K562 (cell line): ENCODE measurements around the gene OR51B5. TPM values are rescaled to one million over a fixed set of nuclear protein-coding genes. Genes with fewer than 3 reads are reported as not detected.

Experiments
- ATAC-seq: fragments of 200-7000 bp; cut with Tn5 transposase; 3 replicates; pipeline ENCODE4 v1.9.1; 2020; ENCODE audit warnings: moderate library complexity
- BruUV-seq: library from RNA; stranded (reverse); fragments of 400-500 nt; replicated peaks from 2 replicates; lab custom pipeline; 2021; lab: Mats Ljungman, UMichigan
- CTCF ChIA-PET: fragments of 300-600 bp; formaldehyde crosslinking; extraction: SDS; loops from one replicate; lab custom pipeline; 2021; ENCODE audit warnings: low intra/inter-chr PET ratio; lab: Yijun Ruan, JAX
- POLR2A ChIA-PET: fragments of 300-600, 350-650 bp; sonication (Branson Sonifier 250); formaldehyde crosslinking; extraction: SDS; loops from one replicate; lab custom pipeline; 2021; ENCODE audit warnings: antibody characterized with exemption, inconsistent platforms; lab: Yijun Ruan, JAX
- DNase-seq, 4 experiments: peaks; one replicate each; pipeline versions ENCODE4 v3.0.0 to v3.0.0-alpha.2; 2011 to 2018; ENCODE audit warnings: low spot score in 3 of 4, mixed read lengths in 3 of 4; ENCODE audit errors: extremely low read depth in 1 of 4
- FAIRE-seq: peaks from 2 replicates; lab custom pipeline; 2011; peaks lifted over from hg19 to GRCh38; lab: Jason Lieb, UNC
- H2AFZ ChIP-seq: 2 replicates; pipeline ENCODE4 v1.6.0; 2011; ENCODE audit warnings: low read depth, low read length, control low read depth, inconsistent platforms
- H3K27ac ChIP-seq: fragments of 200-600 bp; 3 replicates; pipeline ENCODE4 v1.8.0; 2011; ENCODE audit warnings: low read depth, mild to moderate bottlenecking, control low read depth, inconsistent platforms, low read length, moderate library complexity, mixed read lengths; ENCODE audit errors: extremely low read depth
- H3K27me3 ChIP-seq, 2 experiments: fragments of 300-600 bp in 1 of 2; 2 replicates in 1 of 2; 3 replicates in 1 of 2; pipeline versions ENCODE4 v1.6.0 to v1.8.0; 2011; ENCODE audit warnings: inconsistent platforms in 2 of 2, low read length in 2 of 2, mild to moderate bottlenecking in 1 of 2, mixed read lengths in 1 of 2, moderate library complexity in 1 of 2; ENCODE audit not compliant: control insufficient read depth in 2 of 2, insufficient read depth in 2 of 2
- H3K36me3 ChIP-seq: fragments of 300-600 bp; 3 replicates; pipeline ENCODE4 v1.8.0; 2011; ENCODE audit warnings: mild to moderate bottlenecking, low read length, inconsistent platforms; ENCODE audit not compliant: control insufficient read depth, insufficient read depth
- H3K4me1 ChIP-seq, 2 experiments: fragments of 200-600 bp in 1 of 2; replicated peaks in 1 of 2; 2 replicates in 1 of 2; 3 replicates in 1 of 2; pipeline versions ENCODE4 v1.5.1 to v1.8.0; 2011; ENCODE audit warnings: inconsistent platforms in 2 of 2, low read length in 2 of 2, mild to moderate bottlenecking in 1 of 2, mixed read lengths in 1 of 2, moderate library complexity in 1 of 2; ENCODE audit not compliant: control insufficient read depth in 2 of 2, insufficient read depth in 2 of 2
- H3K4me2 ChIP-seq: 2 replicates; pipeline ENCODE4 v1.6.1; 2011; ENCODE audit warnings: low read length, control low read depth, inconsistent platforms, mixed read lengths; ENCODE audit not compliant: insufficient read depth
- H3K4me3 ChIP-seq: fragments of 200-600 bp; sonication (generic), shearing (Covaris generic); 2 replicates; pipeline ENCODE4 v1.5.1; 2016; ENCODE audit warnings: control low read depth, inconsistent platforms
- H3K79me2 ChIP-seq: fragments of 200-600 bp; 3 replicates; pipeline ENCODE4 v1.8.0; 2011; ENCODE audit warnings: low read length, inconsistent platforms; ENCODE audit not compliant: control insufficient read depth, insufficient read depth
- H3K9ac ChIP-seq, 2 experiments: 2 replicates each; pipeline versions ENCODE4 v1.6.0 to v1.6.1; 2011; ENCODE audit warnings: low read depth in 2 of 2, low read length in 2 of 2, control low read depth in 1 of 2, inconsistent platforms in 1 of 2, mild to moderate bottlenecking in 1 of 2, mixed read lengths in 1 of 2; ENCODE audit not compliant: insufficient read depth in 1 of 2
- H3K9me1 ChIP-seq: one replicate; pipeline ENCODE4 v1.6.0; 2011; ENCODE audit warnings: inconsistent platforms, mild to moderate bottlenecking, low read length, moderate library complexity; ENCODE audit not compliant: control insufficient read depth, insufficient read depth
- H3K9me3 ChIP-seq: replicated peaks from 2 replicates; pipeline ENCODE4 v1.5.1; 2011; ENCODE audit warnings: low read depth, low read length, inconsistent platforms; ENCODE audit not compliant: control insufficient read depth, insufficient read depth
- H4K20me1 ChIP-seq: replicated peaks from 2 replicates; pipeline ENCODE4 v1.6.1; 2011; ENCODE audit warnings: low read length, inconsistent platforms, mixed read lengths; ENCODE audit not compliant: control insufficient read depth, insufficient read depth
- ETV6 ChIP-seq, 3 experiments: fragments of 150-350 bp in 1 of 3; sonication (generic) in 1 of 3; formaldehyde crosslinking in 1 of 3; IDR thresholded peaks; 2 replicates each; pipeline versions ENCODE4 v1.6.1 to v1.8.0; 2014 to 2022; ENCODE audit warnings: borderline replicate concordance in 2 of 3, low read depth in 2 of 3, antibody characterized with exemption in 1 of 3, low read length in 1 of 3, mild to moderate bottlenecking in 1 of 3, missing genetic modification reagents in 1 of 3
- GTF2F1 ChIP-seq: IDR thresholded peaks from 2 replicates; pipeline ENCODE4 v1.6.1; 2011; ENCODE audit warnings: low read depth, low read length, improper control_type of control experiment
- KLF1 ChIP-seq: fragments of 450-650 bp; IDR thresholded peaks from 2 replicates; pipeline ENCODE4 v1.6.1; 2016; ENCODE audit warnings: missing genetic modification characterization, missing compliant biosample characterization
- MCM7 ChIP-seq, 2 experiments: fragments of 450-650 bp; IDR thresholded peaks; 2 replicates each; pipeline ENCODE4 v1.6.1; 2016 to 2018
- RFX1 ChIP-seq: fragments of 450-650 bp; IDR thresholded peaks from 2 replicates; pipeline ENCODE4 v1.6.1; 2016; ENCODE audit warnings: mild to moderate bottlenecking, moderate library complexity
- SAFB2 ChIP-seq: fragments of 200-400 bp; formaldehyde crosslinking; IDR thresholded peaks from 2 replicates; pipeline ENCODE4 v1.6.1; 2018; ENCODE audit warnings: borderline replicate concordance, low read length, low read depth, moderate library complexity; ENCODE audit not compliant: severe bottlenecking
- SMARCC2 ChIP-seq: fragments of 450-650 bp; IDR thresholded peaks from 2 replicates; pipeline ENCODE4 v1.6.1; 2017; ENCODE audit warnings: antibody characterized with exemption, moderate library complexity, mild to moderate bottlenecking, low read depth
- SP2 ChIP-seq: IDR thresholded peaks from 2 replicates; pipeline ENCODE4 v1.6.1; 2011; ENCODE audit warnings: mild to moderate bottlenecking, low read depth, low read length, moderate library complexity; ENCODE audit not compliant: poor library complexity, severe bottlenecking; ENCODE audit errors: extremely low read depth
- SUPT5H ChIP-seq: fragments of 450-650 bp; IDR thresholded peaks from 2 replicates; pipeline ENCODE4 v1.6.1; 2016
- ZNF347 ChIP-seq: fragments of 450-650 bp; formaldehyde crosslinking; IDR thresholded peaks from 2 replicates; pipeline ENCODE4 v1.4.0; 2020; ENCODE audit warnings: low read depth, mild to moderate bottlenecking, moderate library complexity
- ZNF583 ChIP-seq: fragments of 250-450 bp; sonication (Bioruptor Pico); IDR thresholded peaks from 2 replicates; pipeline ENCODE4 v1.4.0; 2020
- WGBS: fragments of 100-300 bp; shearing (Covaris generic); methylation state at CpG from one replicate; pipeline ENCODE4 v1.1.6; 2016; ENCODE audit warnings: low coverage, mixed read lengths; ENCODE audit not compliant: insufficient coverage; ENCODE audit errors: missing lambda C conversion rate; 5-methylcytosine and 5-hydroxymethylcytosine counted together
- in situ Hi-C: fragments of 300-500 bp; cut with MboI; formaldehyde crosslinking; loops from 4 replicates; pipeline ENCODE4 v1.15.0; 2018; ENCODE audit warnings: inconsistent platforms, mixed read lengths
- intact Hi-C: fragments of 100-400 bp; cut with micrococcal nuclease; formaldehyde crosslinking; loops from 2 replicates; pipeline ENCODE4 v1.14.2; 2022
- polyA plus RNA-seq, 8 experiments: library from polyadenylated mRNA; depleted of rRNA in 4 of 8; stranded (reverse) in 5 of 8; unstranded in 3 of 8; fragments of >200 nt; fragmentation: Nextera tagmentation in 2 of 8; fragmentation: Illumina TruSeq in 1 of 8; extraction: Ambion mirVana in 2 of 8; extraction: Trizol in 1 of 8; gene quantifications; 2 replicates each; pipeline versions ENCODE4 v1.2.1 to v1.2.3, GENCODE V29; 2011 to 2014; ENCODE audit warnings: inconsistent platforms in 1 of 8, missing spikeins in 1 of 8
- total RNA-seq, 7 experiments: library from RNA; depleted of rRNA in 6 of 7; stranded (reverse); fragments of >200 nt in 6 of 7; fragmentation: Illumina TruSeq in 2 of 7; extraction: Trizol in 2 of 7; gene quantifications; 2 replicates each; pipeline versions ENCODE4 v1.2.1 to v1.2.3, GENCODE V29; 2011 to 2021; ENCODE audit warnings: low replicate concordance in 1 of 7

The OR51B5 gene
- total and polyA plus RNA-seq, 9 of the 15 experiments (the other 6 are each of a cell fraction or from before 2014, with no cell fraction given): 81.2 to 176 (median 113) TPM

DNA sequence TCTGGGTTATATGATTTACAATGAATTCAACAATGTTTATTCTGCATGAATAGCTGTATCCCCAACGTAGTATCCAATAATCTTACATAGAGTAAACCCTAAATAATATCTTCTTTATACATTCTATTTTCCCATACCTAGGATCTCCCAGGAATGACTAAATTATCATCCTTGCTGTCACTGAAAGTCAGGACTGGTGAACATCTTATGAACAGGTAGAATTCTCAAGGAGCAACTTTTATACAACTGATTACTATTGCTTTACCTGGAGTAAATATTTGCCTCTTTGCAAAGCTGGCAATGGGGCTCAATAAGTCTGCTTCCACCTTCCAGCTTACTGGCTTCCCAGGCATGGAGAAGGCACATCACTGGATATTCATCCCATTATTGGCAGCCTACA is 7.9 kb upstream of the OR51B5 start, which contains the start of gene OR51B6:
TSS of gene OR51B6 (plus strand) at position 301 of the 400 bp plus-strand sequence. CDS start at position 301, 0 bp downstream.
- no peaks in the 10 kb centered on the region for H3K27me3 ChIP-seq
- H3K9me3 ChIP-seq: no peaks in the 10 kb centered on the region
- H3K9me1 ChIP-seq: no peaks in the 10 kb centered on the region
- no peak for TF ChIP-seq SUPT5H
- no peak for TF ChIP-seq ZNF347
- no peak for TF ChIP-seq GTF2F1
- TF ChIP-seq ZNF583: no peak
- TF ChIP-seq SP2: no peak
- no peak for TF ChIP-seq SMARCC2
- TF ChIP-seq MCM7 (IDR thresholded peaks at IDR 0.05): no peak
- no peak for TF ChIP-seq SAFB2
- no peak for TF ChIP-seq KLF1
- no peak for TF ChIP-seq RFX1
- TF ChIP-seq ETV6 (IDR thresholded peaks at IDR 0.05; ENCODE audit: borderline replicate concordance in 1 of 2, low read depth in 2 of 2, low read length in 1 of 2): no peak
- no peak for TF ChIP-seq ETV6 (CRISPR knock-in tag; IDR thresholded peaks at IDR 0.05; ENCODE audit: borderline replicate concordance)
- ChIA-PET POLR2A (interaction anchor here (1.2 kb wide), 1 partner anchor 22 kb away, joined by 3 read pairs; no protein-coding TSS in a partner anchor), CTCF (no interaction called here)
- H3K79me2 ChIP-seq: peaks cover 67% of the 10 kb centered on the region
- no peak for DNase-seq
- no peak within 1 kb of the TSS for H2AFZ ChIP-seq
- no peak within 1 kb of the TSS for H3K4me3 ChIP-seq
- H4K20me1 ChIP-seq: no peaks in the 10 kb centered on the region
- H3K27ac ChIP-seq: no peak within 1 kb of the TSS
- intact Hi-C loops (no loop called here), in situ Hi-C loops (no loop called here)
- FAIRE-seq: no peak
- no peak within 1 kb of the TSS for H3K4me2 ChIP-seq
- WGBS: 69% methylated on average over 1 of the region's 1 CpG
- no peaks in the 10 kb centered on the region; a peak in 2 of 5 replicates for H3K4me1 ChIP-seq
- peaks cover 74% of the 10 kb centered on the region for H3K36me3 ChIP-seq
- BruUV-seq: no TSS peak
- ATAC-seq: no peak
- H3K9ac ChIP-seq: no peak within 1 kb of the TSS
